GM12872 (cell line): ENCODE measurements around the gene NME7.

Experiments used
- CTCF ChIP-seq: IDR thresholded peaks from 3 replicates; pipeline ENCODE4 v1.5.1; 2011; ENCODE audit warnings: low read depth, mild to moderate bottlenecking, low read length, moderate library complexity; ENCODE audit not compliant: insufficient read depth

The NME7 gene

GRCh38 chr1:169360415-169360814 is 7.2 kb downstream of the NME7 start:
- TF ChIP-seq CTCF = no peak

- peak; percentile 60 for TF ChIP-seq CTCF
These were observed 19.1 kb downstream of the NME7 start for GRCh38 chr1:169348383-169349036.

DNA sequence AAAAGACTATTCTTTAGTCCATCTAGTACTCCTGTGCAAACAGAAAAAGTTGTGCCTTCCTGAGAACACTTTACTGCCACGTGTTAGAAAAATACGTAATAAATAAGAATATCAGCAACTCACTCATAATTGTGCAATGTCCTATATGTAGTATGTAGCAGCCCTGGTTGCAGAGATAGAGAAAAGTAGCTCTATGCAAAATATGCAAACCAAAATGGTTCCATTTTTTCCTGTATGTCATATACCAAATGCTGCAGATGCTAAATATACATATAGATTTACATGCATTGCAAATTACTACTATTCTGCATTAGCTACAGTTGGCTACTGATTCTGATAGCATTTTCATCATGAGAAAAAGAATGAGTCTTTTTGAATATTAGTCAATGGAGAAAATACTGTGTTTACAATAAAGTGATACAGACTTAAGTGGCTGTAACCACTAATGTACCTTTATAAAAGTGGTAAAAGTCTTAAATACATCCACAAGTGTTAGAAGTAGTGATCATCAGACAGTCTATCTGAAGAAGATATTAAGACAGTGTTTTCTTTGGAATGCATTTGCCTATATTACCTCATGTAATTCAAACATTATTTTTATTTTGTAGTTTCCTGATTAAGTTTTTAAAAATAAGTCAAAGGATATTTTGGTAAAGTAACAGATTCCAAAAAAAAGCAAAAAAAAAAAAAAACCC is 19.8 kb downstream of the NME7 start:
- TF ChIP-seq CTCF = no peak

DNA sequence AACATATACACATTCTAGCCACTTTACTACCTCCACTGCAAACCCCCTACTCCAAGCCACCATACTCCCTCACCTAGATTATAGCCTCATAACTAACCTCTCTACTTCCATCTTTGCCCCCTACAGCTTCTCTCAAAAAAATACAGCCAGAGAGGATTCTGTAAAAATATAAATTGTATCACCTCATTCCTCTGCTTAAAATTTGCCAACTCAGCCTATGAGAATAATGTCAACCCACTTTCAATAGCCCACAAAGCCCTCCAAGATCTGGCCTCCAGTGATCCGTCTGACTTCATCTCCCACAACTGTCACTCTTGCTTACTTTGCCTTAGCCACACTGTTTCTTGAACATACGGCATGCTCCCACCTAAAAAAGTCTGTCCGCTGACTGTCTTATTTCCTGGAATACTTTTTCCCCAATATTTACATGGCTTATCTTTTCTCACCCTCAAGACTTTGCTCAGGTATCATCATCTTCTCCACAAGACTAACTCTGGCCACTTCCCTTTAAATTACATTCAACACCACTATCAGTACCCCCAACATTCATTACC is 21.5 kb downstream of the NME7 start:
- TF ChIP-seq CTCF = no peak

- TF ChIP-seq CTCF = no peak
These were observed 22.1 kb downstream of the NME7 start for GRCh38 chr1:169345511-169345910.

GRCh38 chr1:169340882-169341281 is 26.7 kb downstream of the NME7 start:
- no peak for TF ChIP-seq CTCF

- no peak for TF ChIP-seq CTCF
These were observed 27.8 kb downstream of the NME7 start for GRCh38 chr1:169339773-169340172.
